ENCODE results near the gene METTL8. TPM values are rescaled to one million over a fixed set of nuclear protein-coding genes. Genes with fewer than 3 reads are reported as not detected.

METTL8 gene
- total RNA-seq, 1 experiment from 2014 or later = 28.9 TPM

DNA sequence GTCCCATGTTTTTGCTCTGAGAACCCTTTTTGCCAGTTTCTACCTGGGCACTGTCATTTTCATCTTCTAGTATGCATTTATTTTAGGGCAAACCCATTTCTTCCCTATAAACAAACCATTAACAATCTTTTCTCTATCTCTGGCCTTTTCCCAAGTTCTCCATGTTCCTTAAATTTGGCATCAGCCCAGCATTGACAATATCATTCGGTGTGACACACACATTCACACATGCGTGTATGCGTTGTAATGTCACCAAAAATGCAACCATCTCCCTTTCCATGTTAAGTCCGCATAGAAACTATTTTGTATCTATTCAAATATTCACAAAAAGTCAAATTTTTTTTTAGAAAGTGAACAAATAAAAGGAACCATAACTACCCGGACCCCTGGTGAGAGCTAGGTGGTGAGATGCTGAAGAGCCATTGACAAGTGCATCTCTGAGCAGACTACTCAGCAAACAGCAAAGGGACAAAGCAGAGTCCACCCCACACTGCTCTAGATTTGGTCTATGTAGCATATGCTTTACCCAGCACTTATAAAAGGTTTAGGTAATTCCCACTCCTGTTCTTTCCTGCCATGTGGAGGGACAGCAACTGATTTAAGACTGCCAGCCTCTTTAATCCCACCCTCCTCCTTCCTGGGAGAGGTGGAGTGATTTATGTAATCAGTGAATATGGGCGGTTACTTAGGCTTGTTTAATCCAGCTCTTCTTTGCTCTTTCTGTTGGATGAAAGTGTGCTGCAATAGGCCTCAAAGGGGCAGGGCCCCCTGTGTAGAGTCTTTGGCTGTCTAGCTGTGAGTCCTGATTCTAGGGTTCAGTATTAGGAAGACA is 124.1 kb downstream of the METTL8 start:
- Histone ChIP-seq H3K36me3 (replicated peaks; ENCODE audit: control insufficient read depth, insufficient read depth, low read length) (no peaks in the 10 kb centered on the region), H3K27me3 (ENCODE audit: control insufficient read depth, insufficient read depth, low read length) (no peaks in the 10 kb centered on the region), H3K4me3 (ENCODE audit: insufficient read depth, low read depth, low read length) (no peak overlapping the region)
- no peak for DNase-seq

- Histone ChIP-seq H3K4me3 (ENCODE audit: insufficient read depth, low read depth, low read length) (no peak overlapping the region), H3K36me3 (replicated peaks; ENCODE audit: control insufficient read depth, insufficient read depth, low read length) (no peaks in the 10 kb centered on the region), H3K27me3 (ENCODE audit: control insufficient read depth, insufficient read depth, low read length) (no peaks in the 10 kb centered on the region)
- no peak for DNase-seq
Observed at GRCh38 chr2:171308280-171309054, 125.3 kb downstream of the METTL8 start.

DNA sequence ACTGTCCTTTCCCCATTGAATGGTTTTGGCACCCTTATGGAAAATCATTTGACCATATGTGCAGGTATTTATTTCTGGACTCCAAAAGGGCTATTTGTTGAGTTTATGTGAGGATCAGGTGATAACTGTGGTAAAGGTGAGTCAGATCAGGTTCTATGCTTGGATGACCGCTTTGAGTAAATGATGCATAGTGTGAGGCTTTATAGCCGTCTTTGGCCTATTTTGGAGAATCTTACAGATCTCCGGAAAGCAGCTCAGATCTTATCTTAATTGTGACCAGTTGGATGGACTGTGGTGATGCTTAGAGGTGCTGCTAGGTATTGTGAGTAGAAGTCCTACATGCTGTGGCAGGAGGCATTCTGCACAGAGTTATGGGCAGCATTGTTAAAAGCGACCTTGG is 126.2 kb downstream of the METTL8 start:
- no peaks in the 10 kb centered on the region for H3K27me3 ChIP-seq (ENCODE audit: control insufficient read depth, insufficient read depth, low read length)
- no peak for DNase-seq
- H3K36me3 ChIP-seq (replicated peaks; ENCODE audit: control insufficient read depth, insufficient read depth, low read length) = no peaks in the 10 kb centered on the region
- no peak overlapping the region for H3K4me3 ChIP-seq (ENCODE audit: insufficient read depth, low read depth, low read length)

DNA sequence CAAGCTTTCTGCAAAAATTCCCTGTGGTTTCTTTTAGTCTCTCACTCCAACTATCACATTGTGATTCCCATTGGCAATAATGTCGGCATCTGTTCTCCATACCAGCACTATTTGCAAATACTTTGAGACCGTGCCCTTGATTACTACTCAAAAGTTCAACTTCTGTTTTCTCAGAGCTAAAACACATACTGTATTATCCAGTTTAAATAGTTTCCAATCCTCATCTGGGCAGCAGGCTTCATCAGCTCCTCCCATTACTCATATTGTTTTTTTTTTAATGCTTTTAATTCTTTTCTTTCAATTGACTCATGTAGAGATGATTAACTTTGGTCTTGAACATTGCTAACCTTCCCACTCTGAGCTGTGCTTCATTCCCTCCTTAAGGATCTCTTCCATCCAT is 135.8 kb downstream of the METTL8 start:
- Histone ChIP-seq H3K27me3 (ENCODE audit: control insufficient read depth, insufficient read depth, low read length) (no peaks in the 10 kb centered on the region), H3K4me3 (ENCODE audit: insufficient read depth, low read depth, low read length) (no peak overlapping the region), H3K36me3 (replicated peaks; ENCODE audit: control insufficient read depth, insufficient read depth, low read length) (no peaks in the 10 kb centered on the region)
- DNase-seq = no peak

DNA sequence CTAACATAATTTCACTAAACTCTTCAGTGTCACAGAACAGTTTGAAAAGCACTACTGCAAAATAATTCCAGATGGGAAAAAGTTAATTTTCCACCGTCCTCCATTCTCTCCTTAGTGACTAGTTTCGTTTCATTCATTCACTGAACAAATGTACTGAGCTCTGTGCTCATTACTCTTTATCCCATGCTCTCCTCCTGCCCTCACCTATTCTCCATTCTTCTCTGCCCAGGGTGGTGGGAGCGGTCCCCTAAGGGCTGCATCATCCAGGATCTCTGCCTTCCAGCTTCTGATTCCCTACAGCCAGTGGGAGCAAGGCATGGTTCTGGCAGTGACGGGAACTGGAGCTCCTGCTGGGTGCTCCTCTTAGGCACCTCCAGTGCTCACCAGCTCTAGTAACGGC is 139.2 kb downstream of the METTL8 start:
- H3K36me3 ChIP-seq (replicated peaks; ENCODE audit: control insufficient read depth, insufficient read depth, low read length) = no peaks in the 10 kb centered on the region
- no peak overlapping the region for H3K4me3 ChIP-seq (ENCODE audit: insufficient read depth, low read depth, low read length)
- H3K27me3 ChIP-seq (ENCODE audit: control insufficient read depth, insufficient read depth, low read length) = no peaks in the 10 kb centered on the region
- DNase-seq = no peak

DNA sequence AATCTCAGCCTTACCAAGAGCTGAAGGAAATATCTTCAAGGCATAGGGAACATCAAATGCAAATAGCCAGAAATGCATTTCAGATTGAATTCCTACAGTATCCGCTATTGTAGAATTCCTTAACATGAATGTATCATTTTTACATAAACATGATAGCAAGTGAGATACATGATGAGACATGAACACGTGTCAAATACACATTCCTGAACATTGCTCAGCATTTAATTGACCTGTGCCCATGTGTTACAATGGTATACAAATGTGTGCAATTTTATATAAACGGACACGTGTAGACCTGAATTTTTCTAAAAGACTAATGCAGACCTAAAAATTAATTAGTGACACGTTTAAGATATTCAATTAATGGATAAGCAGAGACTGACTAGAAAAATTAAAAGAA is 140.1 kb downstream of the METTL8 start:
- H3K4me3 ChIP-seq (ENCODE audit: insufficient read depth, low read depth, low read length) = no peak overlapping the region
- DNase-seq = no peak
- no peaks in the 10 kb centered on the region for H3K27me3 ChIP-seq (ENCODE audit: control insufficient read depth, insufficient read depth, low read length)
- H3K36me3 ChIP-seq (replicated peaks; ENCODE audit: control insufficient read depth, insufficient read depth, low read length) = no peaks in the 10 kb centered on the region

GRCh38 chr2:171289991-171290390 is 143.8 kb downstream of the METTL8 start:
- Histone ChIP-seq H3K27me3 (ENCODE audit: control insufficient read depth, insufficient read depth, low read length) (no peaks in the 10 kb centered on the region), H3K36me3 (replicated peaks; ENCODE audit: control insufficient read depth, insufficient read depth, low read length) (no peaks in the 10 kb centered on the region), H3K4me3 (ENCODE audit: insufficient read depth, low read depth, low read length) (no peak overlapping the region)
- DNase-seq = no peak

GRCh38 chr2:171289316-171289715 is 144.5 kb downstream of the METTL8 start:
- Histone ChIP-seq H3K36me3 (replicated peaks; ENCODE audit: control insufficient read depth, insufficient read depth, low read length) (no peaks in the 10 kb centered on the region), H3K27me3 (ENCODE audit: control insufficient read depth, insufficient read depth, low read length) (no peaks in the 10 kb centered on the region), H3K4me3 (ENCODE audit: insufficient read depth, low read depth, low read length) (no peak overlapping the region)
- no peak for DNase-seq

DNA sequence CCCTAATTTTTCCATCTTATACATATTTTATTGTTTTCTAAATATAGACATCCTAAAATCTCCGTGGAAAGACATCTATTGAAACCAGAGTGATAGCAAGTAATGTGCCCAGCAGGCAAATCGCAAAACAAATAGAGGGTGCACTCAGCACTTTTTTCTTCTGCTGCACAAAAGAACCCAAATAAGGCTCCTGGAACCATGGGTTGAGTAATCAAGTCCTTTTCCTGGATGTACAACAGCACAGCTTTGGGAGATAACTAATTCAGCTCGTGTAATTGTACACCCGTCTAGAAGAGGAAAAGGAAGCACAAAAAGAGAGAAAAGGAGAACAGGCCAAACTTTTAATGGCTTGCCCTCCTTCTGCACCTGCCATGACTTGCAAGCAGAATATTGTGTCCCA is 146.2 kb downstream of the METTL8 start:
- DNase-seq = no peak
- Histone ChIP-seq H3K4me3 (ENCODE audit: insufficient read depth, low read depth, low read length) (no peak overlapping the region), H3K36me3 (replicated peaks; ENCODE audit: control insufficient read depth, insufficient read depth, low read length) (no peaks in the 10 kb centered on the region), H3K27me3 (ENCODE audit: control insufficient read depth, insufficient read depth, low read length) (no peaks in the 10 kb centered on the region)

- no peaks in the 10 kb centered on the region for H3K36me3 ChIP-seq (replicated peaks; ENCODE audit: control insufficient read depth, insufficient read depth, low read length)
- no peaks in the 10 kb centered on the region for H3K27me3 ChIP-seq (ENCODE audit: control insufficient read depth, insufficient read depth, low read length)
- no peak for DNase-seq
- H3K4me3 ChIP-seq (ENCODE audit: insufficient read depth, low read depth, low read length) = no peak overlapping the region
Observed at GRCh38 chr2:171287036-171287571, 146.7 kb downstream of the METTL8 start.

GRCh38 chr2:171281110-171281509 is 152.7 kb downstream of the METTL8 start:
- no peak for DNase-seq
- H3K4me3 ChIP-seq (ENCODE audit: insufficient read depth, low read depth, low read length) = no peak overlapping the region

GRCh38 chr2:171279983-171280790 is 153.6 kb downstream of the METTL8 start:
- H3K27me3 ChIP-seq (ENCODE audit: control insufficient read depth, insufficient read depth, low read length) = no peaks in the 10 kb centered on the region
- no peak overlapping the region for H3K4me3 ChIP-seq (ENCODE audit: insufficient read depth, low read depth, low read length)
- no peaks in the 10 kb centered on the region for H3K36me3 ChIP-seq (replicated peaks; ENCODE audit: control insufficient read depth, insufficient read depth, low read length)
- DNase-seq = no peak

More at GRCh38 chr2:171281110-171281509, 152.7 kb downstream of the METTL8 start:
- Histone ChIP-seq H3K27me3 (ENCODE audit: control insufficient read depth, insufficient read depth, low read length) (no peaks in the 10 kb centered on the region), H3K36me3 (replicated peaks; ENCODE audit: control insufficient read depth, insufficient read depth, low read length) (no peaks in the 10 kb centered on the region)

DNA sequence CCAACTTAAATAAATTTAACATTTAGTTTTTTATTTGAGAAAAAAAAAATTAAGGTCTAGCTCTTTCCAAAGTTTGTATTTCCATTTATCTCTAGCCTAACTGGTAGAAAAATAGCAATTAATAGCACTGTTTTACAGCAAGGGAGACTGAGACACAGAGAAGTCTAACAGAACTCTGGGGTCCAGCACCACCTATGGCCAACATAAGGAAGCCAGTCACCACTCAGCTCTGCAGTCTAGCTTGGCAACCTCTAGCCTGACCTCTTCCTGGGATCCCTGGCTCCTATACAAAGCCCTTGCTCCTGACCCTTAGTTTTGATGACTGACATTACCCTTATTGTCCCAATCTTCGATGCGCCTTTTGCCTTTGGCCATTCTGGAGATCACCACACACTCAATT is 159.0 kb downstream of the METTL8 start:
- no peak overlapping the region for H3K4me3 ChIP-seq (ENCODE audit: insufficient read depth, low read depth, low read length)
- H3K36me3 ChIP-seq (replicated peaks; ENCODE audit: control insufficient read depth, insufficient read depth, low read length) = no peaks in the 10 kb centered on the region
- H3K27me3 ChIP-seq (ENCODE audit: control insufficient read depth, insufficient read depth, low read length) = no peaks in the 10 kb centered on the region
- DNase-seq = no peak

- H3K27me3 ChIP-seq (ENCODE audit: control insufficient read depth, insufficient read depth, low read length) = no peaks in the 10 kb centered on the region
- no peak overlapping the region for H3K4me3 ChIP-seq (ENCODE audit: insufficient read depth, low read depth, low read length)
- DNase-seq = no peak
- H3K36me3 ChIP-seq (replicated peaks; ENCODE audit: control insufficient read depth, insufficient read depth, low read length) = no peaks in the 10 kb centered on the region
Observed at GRCh38 chr2:171271971-171272436, 161.8 kb downstream of the METTL8 start.
